ENCODE results near the gene RBMX2. TPM values are rescaled to one million over a fixed set of nuclear protein-coding genes. Genes with fewer than 3 reads are reported as not detected.

The RBMX2 gene
- total and polyA plus RNA-seq, 2 of the 13 experiments (the other 11 are each of a cell fraction or from before 2014, with no cell fraction given), result 13.9 to 24.4 TPM

DNA sequence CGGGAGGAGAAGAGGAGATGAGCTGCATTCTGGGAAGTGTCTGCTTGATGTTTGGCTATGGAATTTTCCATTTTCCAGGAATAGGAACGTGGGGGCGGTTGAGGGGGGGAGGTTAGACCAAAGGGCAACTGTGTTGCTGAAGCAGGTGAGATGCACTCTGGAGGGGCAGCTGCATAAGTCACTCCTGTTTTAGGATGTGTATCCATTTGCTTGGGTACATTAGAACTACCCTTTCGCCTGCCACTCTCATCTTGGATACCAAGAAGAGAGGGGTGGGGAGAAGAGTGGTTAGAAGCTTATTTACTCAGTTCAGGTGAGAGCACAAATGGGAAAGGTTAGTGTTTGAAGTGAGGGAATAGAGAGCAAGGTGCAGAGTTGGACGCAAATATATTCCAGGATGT is 15.4 kb upstream of the RBMX2 start (continued):
- TF ChIP-seq CREM (IDR thresholded peaks at IDR 0.05) (0 out of 2 replicates have a peak, but pooled peaks have one; percentile 6), CREM (CRISPR knock-in tag; IDR thresholded peaks at IDR 0.05) (no peak), RAD21 (CRISPR knock-in tag; IDR thresholded peaks at IDR 0.05) (no peak), TBX2 (CRISPR knock-in tag; IDR thresholded peaks at IDR 0.05; ENCODE audit: borderline replicate concordance) (0 out of 2 replicates have a peak, but pooled peaks have one; percentile 19), ZBTB21 (CRISPR knock-in tag; IDR thresholded peaks at IDR 0.05) (no peak), ZNF44 (CRISPR knock-in tag; IDR thresholded peaks at IDR 0.05) (no peak), ZFP37 (CRISPR knock-in tag; IDR thresholded peaks at IDR 0.05; ENCODE audit: borderline replicate concordance) (no peak), BCL6 (CRISPR knock-in tag; IDR thresholded peaks at IDR 0.05) (peak; percentile 52; the same call in 1 of the 2 replicates), ZFP36 (IDR thresholded peaks at IDR 0.05; ENCODE audit: borderline replicate concordance, low read depth, low read length, partially characterized antibody) (no peak)
- TF ChIP-seq, protein P1, sequence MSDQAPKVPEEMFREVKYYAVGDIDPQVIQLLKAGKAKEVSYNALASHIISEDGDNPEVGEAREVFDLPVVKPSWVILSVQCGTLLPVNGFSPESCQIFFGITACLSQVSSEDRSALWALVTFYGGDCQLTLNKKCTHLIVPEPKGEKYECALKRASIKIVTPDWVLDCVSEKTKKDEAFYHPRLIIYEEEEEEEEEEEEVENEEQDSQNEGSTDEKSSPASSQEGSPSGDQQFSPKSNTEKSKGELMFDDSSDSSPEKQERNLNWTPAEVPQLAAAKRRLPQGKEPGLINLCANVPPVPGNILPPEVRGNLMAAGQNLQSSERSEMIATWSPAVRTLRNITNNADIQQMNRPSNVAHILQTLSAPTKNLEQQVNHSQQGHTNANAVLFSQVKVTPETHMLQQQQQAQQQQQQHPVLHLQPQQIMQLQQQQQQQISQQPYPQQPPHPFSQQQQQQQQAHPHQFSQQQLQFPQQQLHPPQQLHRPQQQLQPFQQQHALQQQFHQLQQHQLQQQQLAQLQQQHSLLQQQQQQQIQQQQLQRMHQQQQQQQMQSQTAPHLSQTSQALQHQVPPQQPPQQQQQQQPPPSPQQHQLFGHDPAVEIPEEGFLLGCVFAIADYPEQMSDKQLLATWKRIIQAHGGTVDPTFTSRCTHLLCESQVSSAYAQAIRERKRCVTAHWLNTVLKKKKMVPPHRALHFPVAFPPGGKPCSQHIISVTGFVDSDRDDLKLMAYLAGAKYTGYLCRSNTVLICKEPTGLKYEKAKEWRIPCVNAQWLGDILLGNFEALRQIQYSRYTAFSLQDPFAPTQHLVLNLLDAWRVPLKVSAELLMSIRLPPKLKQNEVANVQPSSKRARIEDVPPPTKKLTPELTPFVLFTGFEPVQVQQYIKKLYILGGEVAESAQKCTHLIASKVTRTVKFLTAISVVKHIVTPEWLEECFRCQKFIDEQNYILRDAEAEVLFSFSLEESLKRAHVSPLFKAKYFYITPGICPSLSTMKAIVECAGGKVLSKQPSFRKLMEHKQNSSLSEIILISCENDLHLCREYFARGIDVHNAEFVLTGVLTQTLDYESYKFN (CRISPR knock-in tag; conservative IDR thresholded peaks at IDR 0.05), result peak; percentile 87
- TF ChIP-seq, protein P2, sequence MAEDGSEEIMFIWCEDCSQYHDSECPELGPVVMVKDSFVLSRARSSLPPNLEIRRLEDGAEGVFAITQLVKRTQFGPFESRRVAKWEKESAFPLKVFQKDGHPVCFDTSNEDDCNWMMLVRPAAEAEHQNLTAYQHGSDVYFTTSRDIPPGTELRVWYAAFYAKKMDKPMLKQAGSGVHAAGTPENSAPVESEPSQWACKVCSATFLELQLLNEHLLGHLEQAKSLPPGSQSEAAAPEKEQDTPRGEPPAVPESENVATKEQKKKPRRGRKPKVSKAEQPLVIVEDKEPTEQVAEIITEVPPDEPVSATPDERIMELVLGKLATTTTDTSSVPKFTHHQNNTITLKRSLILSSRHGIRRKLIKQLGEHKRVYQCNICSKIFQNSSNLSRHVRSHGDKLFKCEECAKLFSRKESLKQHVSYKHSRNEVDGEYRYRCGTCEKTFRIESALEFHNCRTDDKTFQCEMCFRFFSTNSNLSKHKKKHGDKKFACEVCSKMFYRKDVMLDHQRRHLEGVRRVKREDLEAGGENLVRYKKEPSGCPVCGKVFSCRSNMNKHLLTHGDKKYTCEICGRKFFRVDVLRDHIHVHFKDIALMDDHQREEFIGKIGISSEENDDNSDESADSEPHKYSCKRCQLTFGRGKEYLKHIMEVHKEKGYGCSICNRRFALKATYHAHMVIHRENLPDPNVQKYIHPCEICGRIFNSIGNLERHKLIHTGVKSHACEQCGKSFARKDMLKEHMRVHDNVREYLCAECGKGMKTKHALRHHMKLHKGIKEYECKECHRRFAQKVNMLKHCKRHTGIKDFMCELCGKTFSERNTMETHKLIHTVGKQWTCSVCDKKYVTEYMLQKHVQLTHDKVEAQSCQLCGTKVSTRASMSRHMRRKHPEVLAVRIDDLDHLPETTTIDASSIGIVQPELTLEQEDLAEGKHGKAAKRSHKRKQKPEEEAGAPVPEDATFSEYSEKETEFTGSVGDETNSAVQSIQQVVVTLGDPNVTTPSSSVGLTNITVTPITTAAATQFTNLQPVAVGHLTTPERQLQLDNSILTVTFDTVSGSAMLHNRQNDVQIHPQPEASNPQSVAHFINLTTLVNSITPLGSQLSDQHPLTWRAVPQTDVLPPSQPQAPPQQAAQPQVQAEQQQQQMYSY (CRISPR knock-in tag; IDR thresholded peaks at IDR 0.05), result no peak
- TF ChIP-seq, protein P3, sequence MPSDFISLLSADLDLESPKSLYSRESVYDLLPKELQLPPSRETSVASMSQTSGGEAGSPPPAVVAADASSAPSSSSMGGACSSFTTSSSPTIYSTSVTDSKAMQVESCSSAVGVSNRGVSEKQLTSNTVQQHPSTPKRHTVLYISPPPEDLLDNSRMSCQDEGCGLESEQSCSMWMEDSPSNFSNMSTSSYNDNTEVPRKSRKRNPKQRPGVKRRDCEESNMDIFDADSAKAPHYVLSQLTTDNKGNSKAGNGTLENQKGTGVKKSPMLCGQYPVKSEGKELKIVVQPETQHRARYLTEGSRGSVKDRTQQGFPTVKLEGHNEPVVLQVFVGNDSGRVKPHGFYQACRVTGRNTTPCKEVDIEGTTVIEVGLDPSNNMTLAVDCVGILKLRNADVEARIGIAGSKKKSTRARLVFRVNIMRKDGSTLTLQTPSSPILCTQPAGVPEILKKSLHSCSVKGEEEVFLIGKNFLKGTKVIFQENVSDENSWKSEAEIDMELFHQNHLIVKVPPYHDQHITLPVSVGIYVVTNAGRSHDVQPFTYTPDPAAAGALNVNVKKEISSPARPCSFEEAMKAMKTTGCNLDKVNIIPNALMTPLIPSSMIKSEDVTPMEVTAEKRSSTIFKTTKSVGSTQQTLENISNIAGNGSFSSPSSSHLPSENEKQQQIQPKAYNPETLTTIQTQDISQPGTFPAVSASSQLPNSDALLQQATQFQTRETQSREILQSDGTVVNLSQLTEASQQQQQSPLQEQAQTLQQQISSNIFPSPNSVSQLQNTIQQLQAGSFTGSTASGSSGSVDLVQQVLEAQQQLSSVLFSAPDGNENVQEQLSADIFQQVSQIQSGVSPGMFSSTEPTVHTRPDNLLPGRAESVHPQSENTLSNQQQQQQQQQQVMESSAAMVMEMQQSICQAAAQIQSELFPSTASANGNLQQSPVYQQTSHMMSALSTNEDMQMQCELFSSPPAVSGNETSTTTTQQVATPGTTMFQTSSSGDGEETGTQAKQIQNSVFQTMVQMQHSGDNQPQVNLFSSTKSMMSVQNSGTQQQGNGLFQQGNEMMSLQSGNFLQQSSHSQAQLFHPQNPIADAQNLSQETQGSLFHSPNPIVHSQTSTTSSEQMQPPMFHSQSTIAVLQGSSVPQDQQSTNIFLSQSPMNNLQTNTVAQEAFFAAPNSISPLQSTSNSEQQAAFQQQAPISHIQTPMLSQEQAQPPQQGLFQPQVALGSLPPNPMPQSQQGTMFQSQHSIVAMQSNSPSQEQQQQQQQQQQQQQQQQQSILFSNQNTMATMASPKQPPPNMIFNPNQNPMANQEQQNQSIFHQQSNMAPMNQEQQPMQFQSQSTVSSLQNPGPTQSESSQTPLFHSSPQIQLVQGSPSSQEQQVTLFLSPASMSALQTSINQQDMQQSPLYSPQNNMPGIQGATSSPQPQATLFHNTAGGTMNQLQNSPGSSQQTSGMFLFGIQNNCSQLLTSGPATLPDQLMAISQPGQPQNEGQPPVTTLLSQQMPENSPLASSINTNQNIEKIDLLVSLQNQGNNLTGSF (CRISPR knock-in tag; IDR thresholded peaks at IDR 0.05), result no peak
- TF ChIP-seq, protein P4, sequence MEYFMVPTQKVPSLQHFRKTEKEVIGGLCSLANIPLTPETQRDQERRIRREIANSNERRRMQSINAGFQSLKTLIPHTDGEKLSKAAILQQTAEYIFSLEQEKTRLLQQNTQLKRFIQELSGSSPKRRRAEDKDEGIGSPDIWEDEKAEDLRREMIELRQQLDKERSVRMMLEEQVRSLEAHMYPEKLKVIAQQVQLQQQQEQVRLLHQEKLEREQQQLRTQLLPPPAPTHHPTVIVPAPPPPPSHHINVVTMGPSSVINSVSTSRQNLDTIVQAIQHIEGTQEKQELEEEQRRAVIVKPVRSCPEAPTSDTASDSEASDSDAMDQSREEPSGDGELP (IDR thresholded peaks at IDR 0.05; ENCODE audit: borderline replicate concordance, low read depth), result peak; percentile 32; the same call in 1 of the 2 replicates
- TF ChIP-seq, protein P5, sequence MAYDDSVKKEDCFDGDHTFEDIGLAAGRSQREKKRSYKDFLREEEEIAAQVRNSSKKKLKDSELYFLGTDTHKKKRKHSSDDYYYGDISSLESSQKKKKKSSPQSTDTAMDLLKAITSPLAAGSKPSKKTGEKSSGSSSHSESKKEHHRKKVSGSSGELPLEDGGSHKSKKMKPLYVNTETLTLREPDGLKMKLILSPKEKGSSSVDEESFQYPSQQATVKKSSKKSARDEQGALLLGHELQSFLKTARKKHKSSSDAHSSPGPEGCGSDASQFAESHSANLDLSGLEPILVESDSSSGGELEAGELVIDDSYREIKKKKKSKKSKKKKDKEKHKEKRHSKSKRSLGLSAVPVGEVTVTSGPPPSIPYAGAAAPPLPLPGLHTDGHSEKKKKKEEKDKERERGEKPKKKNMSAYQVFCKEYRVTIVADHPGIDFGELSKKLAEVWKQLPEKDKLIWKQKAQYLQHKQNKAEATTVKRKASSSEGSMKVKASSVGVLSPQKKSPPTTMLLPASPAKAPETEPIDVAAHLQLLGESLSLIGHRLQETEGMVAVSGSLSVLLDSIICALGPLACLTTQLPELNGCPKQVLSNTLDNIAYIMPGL (CRISPR knock-in tag; IDR thresholded peaks at IDR 0.05; ENCODE audit: borderline replicate concordance in 1 of 2, low read depth in 1 of 2), result peak in 1 of 2 experiments; percentile 39; a peak in 1 of 4 replicates
